CD4-positive, alpha-beta T cell (primary cell): ENCODE results near the gene RAD21L1. TPM values are rescaled to one million over a fixed set of nuclear protein-coding genes. Genes with fewer than 3 reads are reported as not detected.

Experiments used
- ATAC-seq: fragments of 200-7000 bp; cut with Tn5 transposase; one replicate; pipeline ENCODE4 v1.10.0; 2022; ENCODE audit warnings: mild to moderate bottlenecking; ENCODE audit not compliant: poor library complexity
- CTCF ChIA-PET: fragments of 350-600 bp; sonication (Branson Sonifier 250); formaldehyde crosslinking; loops from one replicate; lab custom pipeline; 2021; ENCODE audit warnings: antibody characterized with exemption, inconsistent platforms; lab: Charles Lee
- POLR2A ChIA-PET: fragments of 350-600 bp; sonication (Branson Sonifier 250); formaldehyde crosslinking; loops from one replicate; lab custom pipeline; 2021; ENCODE audit warnings: antibody characterized with exemption, inconsistent platforms; lab: Charles Lee
- DNase-seq, 14 experiments: peaks; one replicate each; pipeline ENCODE4 v3.0.0-alpha.2; 2013 to 2020; ENCODE audit warnings: mixed read lengths in 2 of 14
- H3K27ac ChIP-seq, 2 donors: one replicate each; pipeline versions ENCODE4 v1.5.1 to v1.7.0; 2013; ENCODE audit warnings: low read length in 2 of 2, low read depth in 1 of 2, mild to moderate bottlenecking in 1 of 2
- H3K27me3 ChIP-seq, 2 experiments: 1 replicate in 1 of 2; 2 replicates in 1 of 2; pipeline versions ENCODE4 v1.6.1 to v1.7.0; 2013; ENCODE audit warnings: low read length in 2 of 2, control low read depth in 1 of 2, mild to moderate bottlenecking in 1 of 2, moderate library complexity in 1 of 2; ENCODE audit not compliant: insufficient read depth in 2 of 2, control insufficient read depth in 1 of 2
- H3K36me3 ChIP-seq: one replicate; pipeline ENCODE4 v1.6.1; 2013; ENCODE audit warnings: low read length, control low read depth; ENCODE audit not compliant: insufficient read depth
- H3K4me1 ChIP-seq: one replicate; pipeline ENCODE4 v1.6.1; 2013; ENCODE audit warnings: low read length, control low read depth; ENCODE audit not compliant: insufficient read depth
- H3K4me3 ChIP-seq: one replicate; pipeline ENCODE4 v1.5.1; 2013; ENCODE audit warnings: mild to moderate bottlenecking, low read length, moderate library complexity
- H3K9me3 ChIP-seq, 2 experiments: 1 replicate in 1 of 2; 2 replicates in 1 of 2; pipeline versions ENCODE4 v1.6.1 to v1.7.0; 2013; ENCODE audit warnings: low read length in 2 of 2, mild to moderate bottlenecking in 2 of 2, control low read depth in 1 of 2, moderate library complexity in 1 of 2; ENCODE audit not compliant: control insufficient read depth in 1 of 2, insufficient read depth in 1 of 2
- H3K27ac Mint-ChIP-seq: one replicate; pipeline ENCODE4 v1.8.0; 2020; ENCODE audit warnings: mixed read lengths
- H3K27me3 Mint-ChIP-seq: one replicate; pipeline ENCODE4 v1.8.0; 2021; ENCODE audit warnings: mixed read lengths
- H3K36me3 Mint-ChIP-seq: one replicate; pipeline ENCODE4 v1.8.0; 2021; ENCODE audit warnings: low read depth, mixed read lengths
- H3K4me1 Mint-ChIP-seq: one replicate; pipeline ENCODE4 v1.8.0; 2021; ENCODE audit warnings: low read depth, mixed read lengths
- H3K4me3 Mint-ChIP-seq: one replicate; pipeline ENCODE4 v1.8.0; 2020; ENCODE audit warnings: mild to moderate bottlenecking, mixed read lengths
- H3K9me3 Mint-ChIP-seq: one replicate; pipeline ENCODE4 v1.8.0; 2020; ENCODE audit warnings: mixed read lengths
- intact Hi-C, 2 experiments: fragments of 100-400 bp; cut with DNase I in 1 of 2; cut with micrococcal nuclease in 1 of 2; formaldehyde crosslinking; loops; one replicate each; pipeline versions ENCODE4 v1.15.1 to v1.9.0; 2023 to 2025; cut with DNase I, micrococcal nuclease
- total RNA-seq, 174 experiments: library from RNA in 2 of 174; stranded (reverse) in 2 of 174; gene quantifications; one replicate each; pipeline ENCODE4 v1.2.3 and lab custom pipeline; 2021 to 2026
- TF ChIP-seq, protein P1 (sequence below): fragments of 200-600 bp; IDR thresholded peaks from one replicate; pipeline ENCODE4 v1.8.0; 2022; ENCODE audit warnings: antibody characterized with exemption, mild to moderate bottlenecking

RAD21L1 gene
- total RNA-seq, 2 experiments from 2014 or later, result 0.58 TPM; not detected in 1

DNA sequence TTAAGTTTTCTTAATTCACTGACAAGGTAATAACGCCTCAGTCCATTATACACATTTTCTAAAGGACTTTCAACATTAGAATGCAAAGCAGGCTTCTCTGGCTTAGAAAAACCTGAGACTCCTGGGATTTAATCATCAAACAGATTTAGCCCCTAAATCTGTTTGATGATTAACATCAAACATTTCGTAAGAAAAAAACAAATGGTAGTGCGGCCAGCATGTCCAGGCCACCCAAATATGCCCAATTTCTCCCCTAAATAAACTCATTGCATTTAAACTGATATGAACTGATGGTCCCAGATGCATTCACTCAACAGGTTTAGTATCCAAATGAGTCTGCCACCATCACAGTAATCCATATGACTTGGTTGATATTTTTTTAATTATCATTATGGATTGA is 47.2 kb upstream of the RAD21L1 start:
- DNase-seq, result no peak
- Histone ChIP-seq H3K27me3 (peaks cover 0 to 3% of the 10 kb centered on the region in 2 experiments), H3K4me1 (no peaks in the 10 kb centered on the region), H3K36me3 (peaks cover 23% of the 10 kb centered on the region), H3K9me3 (no peaks in the 10 kb centered on the region), H3K27ac (no peak overlapping the region), H3K4me3 (no peak overlapping the region)
- TF ChIP-seq, protein P1, sequence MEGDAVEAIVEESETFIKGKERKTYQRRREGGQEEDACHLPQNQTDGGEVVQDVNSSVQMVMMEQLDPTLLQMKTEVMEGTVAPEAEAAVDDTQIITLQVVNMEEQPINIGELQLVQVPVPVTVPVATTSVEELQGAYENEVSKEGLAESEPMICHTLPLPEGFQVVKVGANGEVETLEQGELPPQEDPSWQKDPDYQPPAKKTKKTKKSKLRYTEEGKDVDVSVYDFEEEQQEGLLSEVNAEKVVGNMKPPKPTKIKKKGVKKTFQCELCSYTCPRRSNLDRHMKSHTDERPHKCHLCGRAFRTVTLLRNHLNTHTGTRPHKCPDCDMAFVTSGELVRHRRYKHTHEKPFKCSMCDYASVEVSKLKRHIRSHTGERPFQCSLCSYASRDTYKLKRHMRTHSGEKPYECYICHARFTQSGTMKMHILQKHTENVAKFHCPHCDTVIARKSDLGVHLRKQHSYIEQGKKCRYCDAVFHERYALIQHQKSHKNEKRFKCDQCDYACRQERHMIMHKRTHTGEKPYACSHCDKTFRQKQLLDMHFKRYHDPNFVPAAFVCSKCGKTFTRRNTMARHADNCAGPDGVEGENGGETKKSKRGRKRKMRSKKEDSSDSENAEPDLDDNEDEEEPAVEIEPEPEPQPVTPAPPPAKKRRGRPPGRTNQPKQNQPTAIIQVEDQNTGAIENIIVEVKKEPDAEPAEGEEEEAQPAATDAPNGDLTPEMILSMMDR, result no peak
- ChIA-PET CTCF (no interaction called here), POLR2A (no interaction called here)
- intact Hi-C loops, result no loop called here
- Mint-ChIP-seq H3K27me3 (peaks cover 16% of the 10 kb centered on the region), H3K27ac (no peak overlapping the region), H3K4me3 (no peak overlapping the region), H3K9me3 (no peaks in the 10 kb centered on the region), H3K4me1 (no peaks in the 10 kb centered on the region), H3K36me3 (peaks cover 40% of the 10 kb centered on the region)
- ATAC-seq, result no peak

DNA sequence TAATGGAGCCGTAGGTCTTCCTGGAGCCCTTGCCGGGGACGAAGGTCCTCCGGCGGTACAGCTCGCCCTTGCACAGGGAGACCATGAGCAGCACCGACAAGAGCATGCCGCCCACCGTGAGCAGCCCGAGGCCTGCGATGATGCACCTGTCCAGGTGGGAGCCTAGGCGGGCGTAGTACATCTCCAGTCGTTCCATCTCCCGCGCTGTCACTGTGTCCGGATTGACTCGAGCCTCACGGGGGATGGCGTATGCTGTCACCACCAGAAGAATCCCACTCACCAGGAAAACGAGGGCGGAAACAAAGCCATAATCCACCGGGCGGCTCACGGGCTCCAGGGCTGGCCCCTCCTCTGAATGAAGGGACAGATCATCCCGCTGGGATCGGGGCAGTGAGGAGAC is 44.9 kb upstream of the RAD21L1 start:
- ChIA-PET CTCF (no interaction called here), POLR2A (no interaction called here)
- Histone ChIP-seq H3K27ac (no peak overlapping the region), H3K36me3 (peaks cover 14% of the 10 kb centered on the region), H3K4me1 (peaks cover 7% of the 10 kb centered on the region), H3K4me3 (no peak overlapping the region), H3K27me3 (peaks cover 13 to 14% of the 10 kb centered on the region in 2 experiments), H3K9me3 (no peaks in the 10 kb centered on the region)
- no peak for DNase-seq
- Mint-ChIP-seq H3K36me3 (peaks cover 17% of the 10 kb centered on the region), H3K9me3 (no peaks in the 10 kb centered on the region), H3K27me3 (peaks cover 28% of the 10 kb centered on the region), H3K4me1 (peaks cover 10% of the 10 kb centered on the region), H3K4me3 (no peak overlapping the region), H3K27ac (no peak overlapping the region)
- intact Hi-C loops, result no loop called here
- TF ChIP-seq, protein P1, result no peak
- no peak for ATAC-seq

DNA sequence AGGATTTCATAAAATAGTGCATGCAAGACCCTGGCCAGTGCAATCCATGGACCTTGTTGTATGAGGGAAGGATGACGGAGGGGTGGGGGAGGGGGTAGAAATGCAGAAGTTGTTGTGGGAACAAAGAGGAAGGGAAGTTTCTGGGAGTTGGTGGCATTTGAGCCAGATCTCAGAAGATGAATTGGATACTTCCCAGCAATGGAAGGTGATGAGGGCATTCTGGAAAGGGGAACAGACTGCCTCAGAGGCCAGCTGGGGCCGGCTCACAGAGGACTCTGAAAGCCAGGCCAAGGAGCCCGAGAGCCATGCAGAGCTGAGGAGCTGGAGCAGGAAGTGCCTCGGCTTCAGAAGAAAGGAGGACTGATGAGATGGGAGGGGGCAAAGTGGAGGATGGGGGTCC is 43.7 kb upstream of the RAD21L1 start:
- Mint-ChIP-seq H3K27me3 (peaks cover 28% of the 10 kb centered on the region), H3K36me3 (peaks cover 6% of the 10 kb centered on the region), H3K4me3 (no peak overlapping the region), H3K9me3 (no peaks in the 10 kb centered on the region), H3K4me1 (peaks cover 12% of the 10 kb centered on the region), H3K27ac (no peak overlapping the region)
- no peak for ATAC-seq
- ChIA-PET CTCF (no interaction called here), POLR2A (no interaction called here)
- Histone ChIP-seq H3K27me3 (peaks cover 13 to 20% of the 10 kb centered on the region in 2 experiments), H3K36me3 (peaks cover 4% of the 10 kb centered on the region), H3K4me3 (no peak overlapping the region), H3K27ac (no peak overlapping the region), H3K9me3 (no peaks in the 10 kb centered on the region), H3K4me1 (peaks cover 8% of the 10 kb centered on the region)
- intact Hi-C loops, result no loop called here
- TF ChIP-seq, protein P1, result no peak
- DNase-seq, result no peak
